Body of pancreas (tissue), 4 donors: ENCODE data around the gene PTPRA.

Experiments
- CTCF ChIP-seq, 7 experiments: fragments of 450-650 bp in 4 of 7; fragments of 200-600 bp in 3 of 7; sonication (generic) in 3 of 7; IDR thresholded peaks; one replicate each; pipeline ENCODE4 v1.5.1; 2016 to 2019; ENCODE audit warnings: antibody characterized with exemption in 7 of 7
- POLR2A ChIP-seq, 3 donors: fragments of 450-650 bp; IDR thresholded peaks; one replicate each; pipeline ENCODE4 v1.6.1; 2016; ENCODE audit warnings: antibody characterized with exemption in 3 of 3, mild to moderate bottlenecking in 2 of 3

GRCh38 chr20:2878515-2878914, 5.2 kb downstream of the PTPRA start:
- TF ChIP-seq CTCF (IDR thresholded peaks at IDR 0.05) (no peak), POLR2A (IDR thresholded peaks at IDR 0.05) (no peak)
